NCI-H2196 treated with DMSO at 0.1 percent for 48 hours (cell line): ENCODE data around the gene CNOT2.

ENCODE experiments used
- DNase-seq: peaks from one replicate; lab custom pipeline; 2025; ENCODE audit not compliant: unreplicated experiment; lab: John Stamatoyannopoulos, UW

The CNOT2 gene

GRCh38 chr12:70242695-70243509 is at the start of gene CNOT2:
Gene CNOT2, plus strand, starts transcription at chr12:70243433. Its CDS starts 34,794 bp downstream, at chr12:70278227.
- peak; percentile 87 for DNase-seq

GRCh38 chr12:70194076-70194475 is 49.2 kb upstream of the CNOT2 start:
- no peak for DNase-seq

- no peak for DNase-seq
Observed at GRCh38 chr12:70196811-70197281, 46.4 kb upstream of the CNOT2 start.

GRCh38 chr12:70197345-70197744 is 45.9 kb upstream of the CNOT2 start:
- DNase-seq = no peak

GRCh38 chr12:70213707-70214106 is 29.5 kb upstream of the CNOT2 start:
- DNase-seq = no peak

- DNase-seq = no peak
Observed at GRCh38 chr12:70214972-70215617, 28.1 kb upstream of the CNOT2 start.

- DNase-seq = no peak
Observed at GRCh38 chr12:70217416-70217815, 25.8 kb upstream of the CNOT2 start.

- DNase-seq = no peak
Observed at GRCh38 chr12:70221626-70222025, 21.6 kb upstream of the CNOT2 start.

GRCh38 chr12:70227911-70228310 is 15.3 kb upstream of the CNOT2 start:
- DNase-seq = no peak

- DNase-seq = no peak
Observed at GRCh38 chr12:70230934-70231606, 12.2 kb upstream of the CNOT2 start.

GRCh38 chr12:70236990-70237389 is 6.2 kb upstream of the CNOT2 start:
- DNase-seq = no peak

- no peak for DNase-seq
Observed at GRCh38 chr12:70240673-70241072, 2.6 kb upstream of the CNOT2 start.

- no peak for DNase-seq
Observed at GRCh38 chr12:70241845-70242244, 1.4 kb upstream of the CNOT2 start.

GRCh38 chr12:70243510-70244371 is 508 bp downstream of the CNOT2 start:
- DNase-seq = peak; percentile 41

- DNase-seq = no peak
Observed at GRCh38 chr12:70244409-70244808, 1.2 kb downstream of the CNOT2 start.

GRCh38 chr12:70245458-70245857 is 2.2 kb downstream of the CNOT2 start:
- DNase-seq = no peak

GRCh38 chr12:70246580-70246979 is 3.3 kb downstream of the CNOT2 start:
- no peak for DNase-seq

GRCh38 chr12:70247653-70248199 is 4.5 kb downstream of the CNOT2 start:
- no peak for DNase-seq

- DNase-seq = no peak
Observed at GRCh38 chr12:70248876-70249275, 5.6 kb downstream of the CNOT2 start.

GRCh38 chr12:70249903-70250302 is 6.7 kb downstream of the CNOT2 start:
- DNase-seq = no peak

GRCh38 chr12:70251226-70251625 is 8.0 kb downstream of the CNOT2 start:
- DNase-seq = no peak
